GM20431 (cell line): ENCODE data around the gene EIF4G3.

Source experiments
- in situ Hi-C: fragments of 300-500 bp; cut with MseI, MboI; formaldehyde crosslinking; loops from one replicate; pipeline ENCODE4 v1.15.0; 2020; ENCODE audit warnings: low sequenced_read_pairs; ENCODE audit not compliant: unreplicated experiment

Gene EIF4G3

DNA sequence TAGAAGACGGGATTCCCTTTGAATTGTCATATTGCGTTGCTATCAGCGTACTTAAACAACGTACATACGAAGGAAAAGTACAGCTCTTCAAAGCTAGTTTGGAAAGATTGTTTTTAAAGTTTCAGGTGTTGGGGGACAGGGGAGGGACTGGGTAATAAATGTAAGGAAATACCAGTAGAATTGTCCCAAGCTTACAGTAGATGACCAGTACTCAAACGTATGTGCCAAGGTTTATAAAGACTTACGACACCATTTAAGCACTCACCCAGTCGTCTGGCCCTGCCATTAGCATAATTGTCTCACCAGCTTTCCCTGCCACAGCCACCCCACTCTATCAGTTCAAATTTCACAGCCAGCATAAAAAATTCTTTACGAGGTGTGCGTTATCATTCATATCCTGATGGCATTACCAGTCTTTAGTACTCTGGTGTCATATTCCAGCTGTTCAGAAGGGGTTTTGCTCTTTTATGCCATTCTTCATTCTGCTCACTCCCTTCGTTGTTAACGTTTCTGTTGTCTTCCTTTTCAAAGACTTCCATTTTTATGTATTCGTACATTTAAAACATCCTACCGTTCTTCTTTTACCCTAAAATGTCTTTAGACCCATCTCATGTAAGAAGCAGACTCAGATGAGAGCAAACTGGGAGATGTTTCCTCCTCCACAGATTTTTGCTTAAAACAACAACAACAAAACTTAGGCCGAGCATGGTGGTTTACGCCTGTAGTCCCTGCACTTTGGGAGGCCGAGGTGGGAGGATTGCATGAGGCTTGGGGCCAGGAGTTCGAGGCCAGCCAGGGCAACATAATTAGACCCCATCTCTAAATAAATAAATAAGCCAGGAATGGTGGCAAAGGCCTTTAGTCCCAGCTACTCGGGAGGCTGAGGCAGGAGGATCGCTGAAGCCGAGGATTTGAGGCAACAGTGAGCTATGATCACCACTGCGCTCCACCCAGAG lies 388.6 kb downstream of the EIF4G3 start:
- in situ Hi-C loops = no loop called here

DNA sequence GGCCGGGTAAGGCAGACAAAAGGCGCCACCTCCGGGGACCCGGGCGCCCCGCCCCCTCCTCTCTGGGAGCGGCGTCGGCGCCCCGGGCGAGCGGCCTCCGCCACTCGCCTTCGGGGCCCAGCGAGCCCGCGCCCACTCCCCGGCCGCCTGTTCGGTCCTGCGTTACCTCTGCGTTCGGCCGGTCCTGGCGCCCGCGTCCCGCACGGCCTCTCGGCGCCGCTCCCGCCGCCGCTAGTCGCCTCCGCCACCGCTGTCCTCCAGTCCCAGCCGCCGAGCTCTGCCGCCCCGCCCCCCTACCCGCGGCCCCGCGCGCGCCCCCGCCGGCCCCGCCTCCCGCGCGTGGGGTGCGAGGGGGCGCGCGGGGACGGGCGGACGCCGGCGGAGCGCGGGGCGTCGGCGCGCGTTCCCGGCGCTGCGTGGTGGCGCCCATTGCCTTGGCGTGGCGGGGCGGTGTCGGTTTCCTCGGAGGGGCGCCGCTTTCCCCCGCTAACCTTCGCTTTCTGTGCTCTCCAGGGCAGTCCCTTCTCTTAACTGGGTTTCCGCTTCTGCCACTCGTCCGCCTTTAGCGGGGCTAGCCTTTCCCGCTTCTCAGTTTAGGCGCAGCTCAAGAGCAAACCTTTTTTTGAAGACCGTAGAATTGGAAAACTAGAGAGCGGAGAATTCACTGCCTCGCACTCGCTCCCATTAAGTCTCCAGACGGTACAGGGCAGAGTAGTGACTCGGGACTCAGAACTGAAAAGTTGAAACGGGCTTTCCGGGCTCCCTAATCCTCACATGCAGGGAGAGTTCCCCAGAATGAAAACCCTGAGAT lies 389.5 kb downstream of the EIF4G3 start, which contains the start of gene HP1BP3:
Gene HP1BP3, minus strand, starts transcription at position 279 of the 811 bp plus-strand sequence. CDS start 6,867 bp downstream, outside the sequence.
- in situ Hi-C loops = no loop called here

DNA sequence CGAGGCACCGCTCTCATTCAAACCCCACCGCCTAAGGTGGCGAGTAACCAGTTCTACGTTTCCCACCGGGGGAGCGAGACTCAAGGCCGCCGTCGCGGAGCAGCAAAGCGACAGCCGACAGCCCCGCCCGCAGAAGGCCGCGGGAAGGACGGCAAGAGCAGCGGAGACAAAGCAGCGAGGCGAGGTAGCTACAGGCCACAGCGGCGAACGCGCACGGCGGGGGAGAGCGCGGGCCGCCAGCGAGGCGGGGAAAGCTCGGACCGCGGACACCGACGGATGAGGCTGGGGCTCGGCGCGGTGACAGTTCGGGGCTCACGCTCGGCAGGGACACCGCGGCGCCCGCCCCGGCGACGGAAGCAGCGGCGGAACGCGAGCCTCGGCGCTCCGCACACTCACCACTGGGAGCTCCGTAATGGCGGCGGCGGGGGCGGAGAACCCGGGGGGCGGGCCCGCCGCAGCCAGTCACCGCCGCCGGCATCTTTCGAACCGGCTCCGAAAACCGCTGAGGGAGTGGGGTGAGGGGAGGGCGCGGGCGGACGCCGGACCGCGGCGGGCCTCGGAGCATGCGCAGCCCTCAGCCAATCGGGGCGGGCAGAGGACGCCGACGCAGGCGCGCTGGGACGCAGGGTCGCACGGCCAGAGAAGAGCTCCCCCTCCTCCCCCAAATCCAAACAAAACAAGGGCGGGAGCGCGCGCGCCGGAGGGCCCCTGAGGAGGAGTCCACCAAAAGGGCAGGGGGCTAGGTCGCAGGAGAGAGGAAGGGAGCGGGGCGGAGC lies 390.3 kb downstream of the EIF4G3 start:
- in situ Hi-C loops = no loop called here

DNA sequence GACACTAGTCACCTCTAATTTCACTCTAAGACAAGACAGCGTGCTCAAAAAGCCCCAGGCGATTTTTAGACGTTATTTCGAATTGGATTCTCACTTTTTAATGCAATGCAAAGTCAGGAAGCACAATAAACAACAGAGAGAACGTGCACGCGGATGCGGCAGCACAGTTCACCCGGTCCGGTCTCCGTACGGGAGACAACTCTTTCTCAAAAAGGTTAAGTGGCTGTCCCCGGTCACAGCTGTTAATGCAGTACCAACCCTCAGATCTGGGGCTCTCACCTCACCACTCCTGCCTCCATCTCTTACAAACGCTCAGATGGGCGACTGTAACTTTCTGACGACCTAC lies 390.8 kb downstream of the EIF4G3 start:
- in situ Hi-C loops = no loop called here

DNA sequence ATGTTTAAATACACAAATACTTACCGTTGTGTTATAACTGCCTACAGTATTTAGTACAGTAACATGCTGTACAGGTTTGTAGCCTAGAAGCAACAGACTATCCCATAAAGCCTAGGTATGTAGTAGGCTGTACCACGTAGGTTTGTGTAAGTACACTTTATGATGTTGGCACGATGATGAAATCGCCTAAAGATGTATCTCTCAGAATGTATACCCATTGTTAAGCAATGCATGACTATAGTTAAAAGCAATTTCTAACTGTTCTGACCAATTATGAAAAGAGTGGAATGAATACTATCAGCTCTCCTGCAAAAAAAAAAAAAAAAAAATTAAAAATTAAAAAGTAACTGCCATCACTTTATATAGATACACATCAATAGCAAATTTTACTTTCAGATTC lies 401.0 kb downstream of the EIF4G3 start:
- in situ Hi-C loops = no loop called here

DNA sequence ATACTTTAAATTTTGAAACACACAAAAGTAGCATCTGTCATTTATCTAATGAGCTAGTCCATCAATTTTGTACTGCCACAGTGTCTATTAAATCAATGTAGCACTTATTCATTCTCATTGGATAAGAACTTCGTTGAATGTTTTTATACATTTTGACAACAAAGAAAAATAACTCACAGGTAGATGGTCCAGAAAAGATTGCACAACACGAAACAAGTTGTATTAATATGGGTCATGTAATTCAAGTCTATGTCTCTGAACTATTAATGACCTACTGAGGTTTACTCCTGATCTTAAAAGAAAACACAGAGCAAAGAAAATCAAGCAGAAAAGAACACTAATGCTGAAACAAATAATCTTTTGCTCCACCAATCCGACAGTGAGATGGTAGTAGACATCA lies 404.9 kb downstream of the EIF4G3 start:
- in situ Hi-C loops = no loop called here

DNA sequence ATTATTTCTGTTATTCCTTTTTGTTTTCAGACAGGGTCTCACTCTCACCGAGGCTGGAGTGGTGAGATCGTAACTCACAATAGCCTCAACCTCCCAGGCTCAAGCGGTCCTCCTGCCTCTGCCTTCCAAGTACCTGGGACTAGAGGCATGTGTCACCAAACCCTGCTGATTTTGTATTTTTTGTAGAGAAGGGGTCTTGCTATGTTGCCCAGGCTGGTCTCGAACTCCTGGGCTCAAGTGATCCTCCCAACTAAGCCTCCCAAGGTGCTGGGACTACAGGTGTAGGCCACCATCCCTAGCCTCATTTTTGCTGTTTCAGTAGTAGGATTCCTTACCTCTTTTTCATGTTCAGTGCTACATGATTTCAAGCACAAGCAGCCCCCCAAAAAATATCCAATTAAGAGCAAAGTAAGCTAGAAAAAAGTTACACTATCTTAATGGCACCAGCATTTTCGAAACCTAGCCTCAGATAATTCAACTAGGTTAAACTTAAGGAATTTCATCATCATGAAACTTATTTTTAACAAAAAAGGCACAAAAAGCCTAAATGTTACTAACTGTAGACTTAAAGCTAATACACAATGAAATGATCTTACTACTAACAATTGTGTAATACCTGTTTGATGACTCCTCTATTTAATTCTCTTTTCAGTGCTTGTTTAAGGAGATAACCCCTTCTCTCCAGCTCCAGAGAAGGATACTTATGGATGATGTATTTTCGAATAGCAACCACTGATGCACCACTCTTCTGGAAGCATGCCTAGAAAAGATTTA lies 406.2 kb downstream of the EIF4G3 start:
- in situ Hi-C loops = no loop called here

DNA sequence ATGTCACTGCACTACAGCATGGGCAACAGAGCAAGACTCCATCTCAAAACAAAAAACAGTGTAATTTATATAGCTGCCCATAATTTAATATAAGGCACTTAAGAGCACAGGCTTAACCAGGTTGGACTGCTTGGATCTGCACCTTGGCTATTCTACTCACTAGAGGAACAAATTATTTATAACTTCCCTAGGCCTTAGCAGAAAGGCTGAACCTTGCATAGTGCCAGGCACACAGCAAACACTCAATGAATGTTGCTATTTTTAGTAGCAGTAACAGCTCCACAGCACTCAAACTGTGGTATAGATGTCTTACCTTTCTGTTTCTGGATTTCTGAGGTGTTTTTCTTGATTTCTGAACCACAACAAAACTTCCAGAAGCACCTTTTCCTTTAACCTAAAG lies 409.4 kb downstream of the EIF4G3 start:
- in situ Hi-C loops = no loop called here

DNA sequence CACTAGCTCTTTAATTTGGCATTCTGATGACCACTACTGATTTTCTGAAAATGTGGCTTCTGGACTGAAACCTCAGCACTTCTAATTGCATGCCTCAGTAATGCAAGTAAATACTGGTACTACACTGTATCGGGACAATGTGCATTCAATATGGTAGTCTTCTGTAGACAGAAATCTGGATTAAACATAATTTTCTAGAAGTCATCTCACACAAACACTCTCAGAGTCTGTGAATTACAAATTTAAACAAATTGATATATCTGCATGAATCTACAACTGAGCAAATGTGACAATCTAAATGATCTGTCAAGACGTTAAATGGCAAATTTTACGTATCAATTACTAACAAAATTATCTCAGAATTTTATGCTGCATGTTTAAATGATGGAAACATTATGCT lies 413.3 kb downstream of the EIF4G3 start:
- in situ Hi-C loops = no loop called here

DNA sequence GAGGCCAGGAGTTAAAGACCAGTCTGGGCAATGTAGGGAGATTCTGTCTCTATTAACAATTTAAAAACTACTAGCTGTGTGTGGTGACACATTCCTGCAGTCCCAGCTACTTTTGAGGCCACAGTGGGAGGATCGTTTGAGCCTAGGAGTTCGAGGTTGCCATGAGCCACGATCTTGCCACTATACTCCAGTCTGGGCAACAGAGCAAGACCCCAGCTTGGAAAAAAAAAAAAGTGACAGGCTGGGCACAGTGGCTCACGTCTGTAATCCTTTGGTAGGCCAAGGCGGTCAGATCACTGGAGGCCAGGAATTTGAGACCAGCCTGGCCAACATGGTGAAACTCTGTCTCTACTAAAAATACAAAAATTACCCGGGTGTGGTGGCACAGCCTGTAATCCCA lies 416.4 kb downstream of the EIF4G3 start:
- in situ Hi-C loops = no loop called here
